Progenitor cell of endocrine pancreas (in vitro differentiated cells): ENCODE data around the gene CDH13. TPM values are rescaled to one million over a fixed set of nuclear protein-coding genes. Genes with fewer than 3 reads are reported as not detected.

Source experiments
- DNase-seq: peaks from one replicate; pipeline ENCODE4 v3.0.0; 2021; ENCODE audit warnings: low spot score; ENCODE audit not compliant: unreplicated experiment
- H3K27ac Mint-ChIP-seq: 2 replicates; pipeline ENCODE4 v1.8.0; 2021; ENCODE audit warnings: mild to moderate bottlenecking, moderate library complexity, mixed read lengths
- H3K27me3 Mint-ChIP-seq: 2 replicates; pipeline ENCODE4 v1.8.0; 2021; ENCODE audit warnings: mixed read lengths
- H3K36me3 Mint-ChIP-seq: 2 replicates; pipeline ENCODE4 v1.8.0; 2022; ENCODE audit warnings: mixed read lengths; ENCODE audit not compliant: insufficient read depth
- H3K4me1 Mint-ChIP-seq: 2 replicates; pipeline ENCODE4 v1.8.0; 2021; ENCODE audit warnings: low read depth, mixed read lengths
- H3K4me3 Mint-ChIP-seq: 2 replicates; pipeline ENCODE4 v1.8.0; 2021; ENCODE audit warnings: low read depth, mild to moderate bottlenecking, moderate library complexity, mixed read lengths
- H3K9me3 Mint-ChIP-seq: 2 replicates; pipeline ENCODE4 v1.8.0; 2021; ENCODE audit warnings: low read depth, mixed read lengths
- CTCF ChIP-seq: fragments of 200-600 bp; sonication (generic); IDR thresholded peaks from one replicate; pipeline ENCODE4 v1.5.0; 2021; ENCODE audit warnings: antibody characterized with exemption, mild to moderate bottlenecking; ENCODE audit not compliant: unreplicated experiment
- total RNA-seq: library from RNA; stranded (reverse); gene quantifications from 2 replicates; pipeline ENCODE4 v1.2.1, GENCODE V29; 2021

Gene CDH13
- total RNA-seq, 1 donor from 2014 or later = 0.38 TPM

DNA sequence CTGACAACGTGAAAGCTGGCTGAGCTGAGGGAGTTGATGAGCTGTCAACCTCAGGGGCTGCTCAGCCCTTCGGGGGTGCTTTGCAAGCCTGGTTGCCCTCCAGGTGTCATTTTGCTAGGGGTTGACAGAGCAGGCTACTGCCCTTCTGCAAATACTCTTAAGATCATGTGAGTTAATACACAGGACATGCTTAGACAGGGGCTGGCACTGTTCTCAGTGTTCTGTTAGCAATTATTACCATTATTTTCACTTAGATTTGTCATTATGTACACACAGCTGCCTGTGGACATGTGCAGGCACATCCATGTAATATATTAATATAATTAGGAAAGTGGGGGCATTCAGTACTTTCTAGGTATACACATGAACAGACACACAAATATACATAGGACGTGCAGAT, 626.8 kb downstream of the CDH13 start:
- no peaks in the 10 kb centered on the region for H3K9me3 Mint-ChIP-seq
- H3K27me3 Mint-ChIP-seq = peaks cover 8% of the 10 kb centered on the region
- H3K4me3 Mint-ChIP-seq = no peak overlapping the region
- H3K4me1 Mint-ChIP-seq = no peaks in the 10 kb centered on the region
- no peaks in the 10 kb centered on the region for H3K36me3 Mint-ChIP-seq
- DNase-seq = no peak
- no peak for TF ChIP-seq CTCF
- no peak overlapping the region for H3K27ac Mint-ChIP-seq

DNA sequence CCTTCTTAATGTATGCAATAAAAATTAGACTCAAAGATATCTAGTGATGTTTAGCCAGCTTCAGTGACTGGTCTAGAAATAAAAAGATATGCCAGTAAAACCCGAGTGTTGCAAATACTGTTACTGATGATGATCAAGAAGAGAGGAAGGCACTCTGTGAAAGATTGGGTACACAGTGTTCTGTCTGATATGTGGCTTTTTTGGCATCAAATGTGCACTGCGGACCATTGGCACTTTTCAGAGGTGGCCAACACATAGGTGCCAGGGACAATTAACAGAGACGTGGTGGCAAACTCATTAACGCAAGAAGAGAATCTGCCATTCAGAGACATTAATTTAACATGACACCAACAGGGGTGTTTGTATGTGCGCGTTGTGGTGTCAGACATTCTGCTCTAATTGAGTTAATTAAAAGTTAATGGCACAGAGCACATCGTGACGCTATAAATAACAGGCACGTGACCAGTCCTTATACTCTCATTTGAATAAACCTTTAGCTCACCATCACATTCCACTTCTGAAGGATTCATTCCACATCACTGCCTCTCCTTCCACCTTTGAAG, 631.7 kb downstream of the CDH13 start:
- TF ChIP-seq CTCF = no peak
- no peak for DNase-seq
- Mint-ChIP-seq H3K36me3 (no peaks in the 10 kb centered on the region), H3K9me3 (no peaks in the 10 kb centered on the region), H3K27me3 (peaks cover 4% of the 10 kb centered on the region), H3K27ac (no peak overlapping the region), H3K4me3 (no peak overlapping the region), H3K4me1 (no peaks in the 10 kb centered on the region)

GRCh38 chr16:83266848-83267553, 640.2 kb downstream of the CDH13 start:
- no peak overlapping the region for H3K4me3 Mint-ChIP-seq
- peaks cover 10% of the 10 kb centered on the region for H3K27me3 Mint-ChIP-seq
- no peaks in the 10 kb centered on the region for H3K36me3 Mint-ChIP-seq
- no peak overlapping the region for H3K27ac Mint-ChIP-seq
- TF ChIP-seq CTCF = no peak
- H3K9me3 Mint-ChIP-seq = no peaks in the 10 kb centered on the region
- no peaks in the 10 kb centered on the region for H3K4me1 Mint-ChIP-seq
- no peak for DNase-seq

GRCh38 chr16:83268169-83268568, 641.4 kb downstream of the CDH13 start:
- H3K4me1 Mint-ChIP-seq = no peaks in the 10 kb centered on the region
- H3K4me3 Mint-ChIP-seq = no peak overlapping the region
- H3K27me3 Mint-ChIP-seq = peaks cover 6% of the 10 kb centered on the region
- no peaks in the 10 kb centered on the region for H3K9me3 Mint-ChIP-seq
- no peak for DNase-seq
- H3K27ac Mint-ChIP-seq = no peak overlapping the region
- H3K36me3 Mint-ChIP-seq = no peaks in the 10 kb centered on the region
- no peak for TF ChIP-seq CTCF

- Mint-ChIP-seq H3K27ac (no peak overlapping the region), H3K36me3 (no peaks in the 10 kb centered on the region), H3K4me3 (no peak overlapping the region), H3K4me1 (no peaks in the 10 kb centered on the region), H3K9me3 (no peaks in the 10 kb centered on the region), H3K27me3 (peaks cover 6% of the 10 kb centered on the region)
- DNase-seq = no peak
- no peak for TF ChIP-seq CTCF
Observed at GRCh38 chr16:83269048-83269447, 642.3 kb downstream of the CDH13 start.
